ENCODE results near the gene KIF5A.

KIF5A gene

DNA sequence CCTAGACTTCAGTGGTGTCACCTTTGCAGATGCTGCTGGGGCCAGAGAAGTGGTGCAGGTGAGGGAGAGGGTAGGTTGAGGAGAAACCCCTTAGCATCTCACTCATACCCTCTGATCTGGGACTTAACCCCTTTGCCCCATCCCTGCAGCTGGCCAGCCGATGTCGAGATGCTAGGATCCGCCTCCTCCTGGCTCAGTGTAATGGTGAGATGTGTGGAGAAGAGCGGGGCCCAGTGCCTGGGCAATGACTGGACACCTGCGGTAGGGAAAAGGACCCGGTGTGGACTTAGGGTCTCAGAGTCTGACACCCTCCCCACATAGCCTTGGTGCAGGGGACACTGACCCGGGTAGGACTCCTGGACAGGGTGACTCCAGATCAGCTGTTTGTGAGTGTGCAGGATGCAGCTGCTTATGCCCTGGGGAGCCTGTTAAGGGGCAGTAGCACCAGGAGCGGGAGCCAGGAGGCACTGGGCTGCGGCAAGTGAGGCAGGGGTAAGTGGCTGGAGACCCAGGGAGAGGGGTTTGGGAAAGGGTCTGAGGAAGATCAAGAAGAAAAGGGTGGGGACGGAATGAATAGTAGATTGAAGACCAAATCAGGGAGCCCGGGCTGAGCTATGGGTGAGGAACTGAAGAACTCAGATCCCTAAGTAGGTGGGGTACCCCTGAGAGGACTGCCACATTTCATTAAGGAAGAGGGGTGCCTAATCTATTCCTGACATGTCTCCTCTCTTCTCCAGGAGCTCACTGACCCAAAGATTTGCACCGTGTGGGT is 75.6 kb downstream of the KIF5A start:
- no peak for DNase-seq (ENCODE audit: low read depth, low spot score)
- no peak overlapping the region for H3K27ac ChIP-seq

DNA sequence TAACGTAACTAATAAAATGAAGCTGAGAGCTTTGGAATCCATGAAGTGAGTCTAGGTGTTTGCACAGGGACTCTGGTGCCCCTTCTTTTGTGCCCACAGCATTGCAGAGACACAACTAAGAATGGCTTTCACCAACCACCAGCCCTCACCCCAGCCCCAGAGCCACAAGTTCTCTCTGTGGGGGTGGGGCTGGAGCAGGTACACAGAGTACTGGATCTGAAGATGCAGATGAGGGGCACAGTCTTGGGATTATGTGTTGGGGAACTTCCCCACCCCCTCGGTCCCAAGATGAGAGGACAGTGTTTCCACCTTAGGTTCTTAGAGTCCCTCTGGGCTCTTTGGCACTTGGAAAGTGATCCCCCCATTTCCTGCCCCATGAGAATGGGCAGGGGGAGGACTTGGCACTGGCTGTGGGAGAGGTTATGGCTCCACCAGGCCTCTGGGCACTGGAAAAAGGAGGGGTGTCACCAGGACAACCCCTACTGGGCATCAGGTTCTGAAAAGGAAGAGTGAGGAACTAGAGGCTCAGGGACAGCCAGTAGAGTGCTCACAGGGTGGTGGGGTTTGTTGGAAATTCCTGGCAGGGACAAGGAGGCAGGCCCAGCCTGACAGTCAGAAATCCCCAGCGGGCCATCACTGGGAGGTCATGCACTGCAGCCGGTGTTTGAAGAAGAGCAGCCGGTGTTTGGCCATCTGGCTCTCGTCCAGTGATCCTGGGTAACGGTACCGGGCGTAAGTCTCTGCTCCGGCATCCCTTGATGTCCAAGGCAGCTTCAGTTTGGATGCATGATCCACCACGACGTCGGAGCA is 76.5 kb downstream of the KIF5A start:
- DNase-seq (ENCODE audit: low read depth, low spot score) = no peak

DNA sequence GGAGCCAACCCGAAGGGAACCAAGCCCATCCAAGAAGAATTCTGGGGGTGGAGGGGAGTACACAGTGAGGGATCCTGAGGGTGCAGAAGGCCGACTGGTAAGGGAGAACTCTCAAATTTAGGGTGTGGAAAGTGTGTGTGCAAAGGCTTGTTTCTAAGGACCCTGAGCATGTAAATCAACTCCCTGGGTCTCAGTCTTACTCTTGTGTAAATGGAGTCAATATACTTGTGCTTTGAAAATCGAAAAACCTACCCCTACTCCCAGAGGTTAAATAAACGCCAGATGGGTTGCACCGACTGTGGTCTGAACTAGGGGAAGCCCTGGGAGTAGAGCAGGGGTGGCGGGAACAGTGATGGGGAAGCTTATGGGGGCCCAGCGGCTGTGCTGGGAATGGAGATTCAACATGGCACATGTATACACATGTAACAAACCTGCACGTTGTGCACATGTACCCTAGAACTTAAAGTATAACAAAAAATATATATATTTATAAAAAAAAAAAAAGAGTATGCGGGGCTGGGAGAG is 77.1 kb downstream of the KIF5A start:
- DNase-seq (ENCODE audit: low read depth, low spot score) = no peak
- H3K27ac ChIP-seq = no peak overlapping the region

More for the DNA sequence above, 76.5 kb downstream of the KIF5A start:
- no peak overlapping the region for H3K27ac ChIP-seq

DNA sequence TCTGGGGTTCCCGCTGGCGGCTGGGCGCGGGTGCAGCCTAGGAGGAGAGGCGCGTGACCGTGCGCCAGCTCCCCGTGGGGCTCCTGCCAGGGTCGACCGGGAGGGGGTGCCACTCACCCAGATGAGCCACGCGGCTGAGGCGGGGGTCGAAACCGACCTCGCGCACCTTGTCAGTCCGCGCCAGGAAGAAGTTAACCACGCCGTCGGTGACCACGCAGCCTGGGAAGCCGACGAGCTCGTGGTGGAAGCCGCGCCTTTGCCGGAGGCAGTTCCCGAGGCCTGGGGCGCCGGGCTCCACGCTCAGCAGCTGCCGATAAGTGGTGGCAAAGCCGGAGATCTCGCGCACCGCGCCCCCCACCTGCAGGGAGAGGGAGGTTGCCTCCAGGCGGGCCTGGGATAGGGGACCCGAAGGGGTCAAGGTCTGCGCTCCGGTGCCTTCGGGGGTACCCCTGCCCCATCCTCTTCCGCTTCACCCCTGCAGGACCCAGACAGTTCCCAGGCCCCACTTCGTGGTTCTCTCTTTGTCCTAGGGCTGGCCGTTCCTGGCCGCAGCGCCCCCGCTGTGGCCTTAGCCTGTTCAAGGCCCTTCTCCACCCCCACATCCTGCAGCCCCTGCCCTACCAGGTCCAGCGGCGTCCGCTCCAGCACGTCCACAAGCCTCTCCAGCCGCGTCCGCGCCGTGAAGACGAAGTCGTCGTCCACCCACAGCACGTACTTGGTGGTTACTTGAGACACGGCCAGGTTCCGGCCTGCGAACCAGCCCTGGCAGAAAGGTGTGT is 77.8 kb downstream of the KIF5A start:
- H3K27ac ChIP-seq = no peak overlapping the region
- no peak for DNase-seq (ENCODE audit: low read depth, low spot score)

DNA sequence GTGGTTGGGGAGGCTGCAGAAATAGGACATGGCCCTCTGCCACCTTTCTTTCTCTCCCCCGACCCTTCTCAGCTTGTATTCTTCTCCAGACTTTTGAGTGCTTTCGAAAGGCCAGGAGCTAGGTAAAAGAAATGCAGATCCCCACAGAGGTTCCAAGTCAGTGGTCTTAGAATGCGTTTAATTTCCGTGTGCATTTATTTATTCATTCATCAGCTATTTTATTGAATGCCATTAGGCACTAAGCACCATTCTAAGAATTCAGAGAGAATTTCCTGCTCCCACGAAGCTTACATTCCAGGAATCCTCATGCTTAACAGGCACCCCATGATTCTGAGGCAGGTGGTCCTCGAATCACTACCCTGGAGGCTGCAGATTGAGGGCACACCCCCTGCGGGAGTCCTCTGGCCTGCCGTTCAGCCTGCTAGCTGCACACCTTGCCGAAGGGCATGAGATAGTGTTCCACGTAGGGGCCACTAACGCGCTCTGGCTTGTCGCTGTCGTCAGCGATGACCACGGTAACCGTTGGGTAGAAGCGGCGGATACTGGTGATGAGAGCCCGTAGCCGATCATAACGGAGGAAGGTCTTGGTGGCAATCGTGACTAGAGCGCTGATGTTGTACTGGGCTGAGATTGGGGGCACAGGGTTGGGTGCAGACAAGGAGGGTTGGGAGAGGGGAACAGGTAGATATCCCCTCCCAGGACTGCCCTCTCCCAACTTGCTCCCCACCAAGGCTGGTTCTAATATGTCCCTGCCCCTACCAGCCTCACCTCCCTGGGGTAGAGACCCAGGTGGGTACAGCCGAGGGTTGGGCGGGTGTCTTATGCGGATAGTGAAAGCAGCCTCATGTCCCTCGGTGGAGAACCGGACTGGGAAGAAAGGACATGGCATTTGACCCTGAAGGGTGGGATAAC is 78.7 kb downstream of the KIF5A start:
- no peak for DNase-seq (ENCODE audit: low read depth, low spot score)
- no peak overlapping the region for H3K27ac ChIP-seq

DNA sequence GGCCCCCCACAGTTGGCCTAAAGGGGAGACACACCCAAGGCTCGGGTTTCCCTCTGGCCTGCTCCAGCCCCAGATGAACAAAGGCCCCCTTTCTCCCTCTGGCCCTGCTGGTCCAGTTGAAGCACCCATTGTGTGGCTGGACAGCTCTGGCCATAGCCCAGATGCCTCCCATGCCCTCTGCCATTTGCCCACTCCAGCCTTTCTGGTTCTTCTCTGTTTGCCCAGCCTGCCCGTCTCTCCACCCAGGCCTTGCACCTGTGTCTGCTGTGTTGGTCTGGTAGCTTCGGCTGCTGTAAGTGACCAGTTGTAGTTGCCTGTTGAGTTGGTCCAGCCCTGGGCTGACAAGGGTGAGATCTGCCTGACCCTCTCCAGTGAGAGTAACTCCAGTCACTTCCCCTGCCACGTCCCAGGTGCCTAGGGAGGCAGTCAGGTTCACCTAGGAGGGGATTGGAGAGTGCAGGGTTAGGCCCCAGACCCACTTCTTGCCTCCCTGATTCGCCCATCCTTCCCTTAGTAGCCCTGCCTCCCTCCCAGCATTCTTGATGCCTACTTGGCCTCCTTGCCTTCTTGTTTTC is 80.1 kb downstream of the KIF5A start:
- no peak overlapping the region for H3K27ac ChIP-seq
- no peak for DNase-seq (ENCODE audit: low read depth, low spot score)

DNA sequence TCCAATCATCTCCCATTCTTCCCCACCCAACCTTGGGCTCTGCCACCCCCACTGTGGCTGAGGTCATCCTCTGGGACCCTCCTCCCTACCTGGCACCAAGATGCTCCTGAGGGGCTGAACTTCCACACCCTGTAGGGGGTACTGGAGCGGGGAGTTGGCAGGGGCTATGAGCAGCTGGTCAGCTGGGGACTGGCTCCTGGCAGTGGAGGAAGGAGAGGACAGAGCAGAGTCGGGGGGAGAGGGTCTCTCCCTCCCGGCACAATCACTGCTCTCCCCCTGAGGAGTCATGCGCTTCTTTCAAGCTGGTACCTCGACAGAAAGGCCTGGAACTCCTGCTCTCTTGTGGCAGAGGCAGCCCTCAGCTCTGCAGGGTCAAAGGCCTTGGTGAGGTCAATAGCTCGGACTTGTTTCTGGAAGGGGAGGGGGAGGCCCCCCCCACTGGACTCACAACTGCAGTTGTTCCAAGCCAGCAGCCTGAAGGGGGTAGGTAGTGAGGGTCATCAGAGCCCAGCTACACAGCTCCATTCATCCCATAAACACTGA is 81.1 kb downstream of the KIF5A start:
- no peak for DNase-seq (ENCODE audit: low read depth, low spot score)
- no peak overlapping the region for H3K27ac ChIP-seq

DNA sequence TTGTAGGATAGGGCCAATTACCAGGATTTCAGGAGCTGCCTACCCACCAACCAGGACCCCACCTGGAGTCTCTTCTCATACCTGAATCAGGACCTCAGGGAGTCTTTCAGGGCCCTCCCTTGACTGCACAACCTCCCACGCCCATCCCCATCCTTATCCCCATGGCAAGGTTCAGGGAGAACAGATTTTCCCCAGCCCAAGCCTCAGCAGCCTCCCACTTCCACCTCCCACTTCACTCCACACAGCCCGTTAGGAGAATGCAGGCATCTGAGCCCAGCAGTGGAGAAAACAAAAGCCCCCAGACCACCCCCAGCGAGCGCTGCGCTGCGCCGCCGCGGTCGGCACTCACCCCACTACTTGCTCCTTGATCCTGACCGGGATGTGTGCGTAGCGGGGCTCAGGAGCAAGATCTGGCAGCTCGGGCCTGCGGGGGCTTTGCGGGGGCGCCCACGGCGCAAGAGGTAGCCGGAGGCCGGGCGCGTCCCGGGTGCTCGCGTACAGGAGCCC is 81.8 kb downstream of the KIF5A start:
- no peak for DNase-seq (ENCODE audit: low read depth, low spot score)
- H3K27ac ChIP-seq = no peak overlapping the region

DNA sequence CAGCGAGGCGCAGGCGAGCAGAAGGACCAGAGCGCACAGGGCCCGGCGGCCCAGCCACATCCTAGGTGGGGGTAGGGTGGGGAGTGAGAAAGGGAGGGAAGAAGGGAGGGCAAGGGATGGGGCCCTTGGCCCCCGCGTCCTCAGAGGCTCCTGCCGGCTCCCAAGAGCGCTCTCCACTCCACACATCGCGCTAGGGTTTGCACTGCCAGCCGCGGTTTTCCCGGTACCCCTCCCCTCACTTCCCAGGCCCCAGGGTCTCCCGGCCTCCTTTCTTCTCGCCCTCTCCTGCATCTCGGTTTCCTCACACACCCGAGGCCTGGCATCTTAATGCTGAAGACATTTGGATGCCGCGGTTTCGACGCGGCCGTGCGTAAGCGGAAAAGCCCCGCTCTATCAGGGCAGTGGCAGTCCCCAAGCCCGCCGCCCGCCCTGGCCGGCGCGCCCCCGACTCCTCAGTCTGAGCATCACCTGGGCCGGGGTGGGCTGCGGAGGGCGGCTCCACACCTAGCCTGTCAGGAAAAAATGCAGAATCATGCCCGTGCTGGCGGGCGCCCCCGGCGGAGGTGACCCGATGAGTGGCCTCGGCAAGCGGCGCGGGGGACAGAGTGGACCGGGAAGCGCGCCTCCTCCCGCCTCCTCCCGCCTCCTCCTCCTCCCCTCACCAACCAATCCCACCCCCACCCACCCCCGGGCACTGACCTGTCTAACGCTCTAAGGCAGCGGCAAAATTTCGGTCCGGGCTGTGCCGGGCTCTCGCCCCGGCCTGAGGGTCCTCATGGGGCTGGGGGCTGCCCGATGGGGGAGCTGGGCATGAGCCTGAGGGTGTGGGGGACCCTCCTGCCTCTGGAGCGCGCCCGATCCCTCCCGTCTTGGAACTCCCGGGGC is 82.5 kb downstream of the KIF5A start:
- DNase-seq (ENCODE audit: low read depth, low spot score) = no peak

DNA sequence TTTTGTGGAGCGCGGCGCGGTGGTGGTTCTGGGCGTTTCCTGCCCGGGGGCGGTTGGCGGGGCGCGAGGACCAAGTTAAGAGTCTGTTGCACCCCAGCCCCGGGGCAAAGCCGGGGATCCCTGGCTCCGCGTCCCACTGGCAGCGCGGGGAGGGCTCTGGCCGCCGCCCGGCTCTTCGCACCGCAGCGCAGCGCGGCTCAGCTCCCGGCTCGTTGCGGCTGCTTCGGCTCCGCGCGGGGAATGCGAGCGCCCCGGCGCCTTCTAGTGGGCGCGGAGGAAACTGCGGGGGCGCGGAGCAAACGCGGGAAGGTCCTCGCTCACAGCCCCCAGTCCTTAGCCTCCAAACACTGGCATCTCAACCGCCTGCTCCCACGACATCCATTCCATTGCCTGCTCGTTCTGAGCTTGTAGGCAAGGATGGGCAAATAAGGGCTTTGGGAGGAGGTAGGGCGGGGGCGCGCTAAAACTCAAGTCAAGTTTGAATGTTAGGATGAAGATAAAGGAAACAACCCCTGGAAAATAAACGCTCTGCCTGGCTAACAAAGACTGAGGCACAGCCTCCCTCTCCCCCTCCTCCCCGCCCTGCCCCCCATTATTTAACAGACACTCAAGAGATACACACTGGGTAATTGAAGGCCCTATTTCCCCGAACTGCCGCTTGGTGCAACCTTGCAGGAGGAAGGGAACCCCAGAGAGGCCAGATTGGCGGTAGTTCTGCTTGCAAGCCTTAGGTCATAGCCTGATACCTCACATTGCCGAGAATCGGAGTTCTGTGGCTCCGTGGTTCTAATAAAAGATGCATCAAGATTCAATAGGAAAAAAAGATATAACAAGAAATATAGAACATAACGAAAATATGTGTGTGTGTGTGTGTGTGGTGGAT is 83.4 kb downstream of the KIF5A start, which contains the start of gene B4GALNT1:
Gene B4GALNT1 (minus strand): TSS at position 244 of the 883 bp plus-strand sequence. CDS start 1,069 bp downstream, outside the sequence.
- H3K27ac ChIP-seq = no peak within 1 kb of the TSS
- DNase-seq (ENCODE audit: low read depth, low spot score) = no peak

More for the DNA sequence above, 82.5 kb downstream of the KIF5A start:
- H3K27ac ChIP-seq = no peak overlapping the region
